ENCODE data around the gene KCP.

GRCh38 chr7:128948312-128948973 lies 37.9 kb upstream of the KCP start:
- TF ChIP-seq POLR2AphosphoS5 (IDR thresholded peaks at IDR 0.05; ENCODE audit: borderline replicate concordance, low read depth, low read length) = no peak
- TF ChIP-seq EZH2 (IDR thresholded peaks at IDR 0.05) = no peak
- no peak for TF ChIP-seq FOXP2 (optimal IDR thresholded peaks at IDR 0.05; ENCODE audit: control extremely low read depth, extremely low read length, insufficient read depth)
